Measurements from ENCODE around the gene TPSD1.
"Not testable (repeated sequence)": the region's sequence is repeated elsewhere in the genome, so short reads cannot be mapped to it uniquely, and the experiment has no call there.

Gene TPSD1

GRCh38 chr16:1249031-1249755, 6.7 kb upstream of the TPSD1 start:
- not testable (repeated sequence) for H3K9ac ChIP-seq (ENCODE audit: low read depth, low read length); DNase-seq; H4K20me1 ChIP-seq (ENCODE audit: insufficient read depth, low read length); H3K4me3 ChIP-seq (ENCODE audit: low read depth in 1 of 2, low read length in 2 of 2); H3K4me2 ChIP-seq (ENCODE audit: insufficient read depth, low read length); H3K36me3 ChIP-seq (ENCODE audit: insufficient read depth, low read length); H3K27ac ChIP-seq (ENCODE audit: low read length); H3K9me3 ChIP-seq (ENCODE audit: insufficient read depth, low read length, severe bottlenecking); H3K79me2 ChIP-seq (ENCODE audit: insufficient read depth, low read length); H3K27me3 ChIP-seq (ENCODE audit: insufficient read depth, low read length, poor library complexity); H2AFZ ChIP-seq (ENCODE audit: low read depth, low read length); H3K4me1 ChIP-seq (ENCODE audit: insufficient read depth, low read length)
- ATAC-seq (ENCODE audit: insufficient read depth, low read depth) = peak; percentile 77

GRCh38 chr16:1253701-1254364, 2.0 kb upstream of the TPSD1 start:
- H3K4me1 ChIP-seq (ENCODE audit: insufficient read depth, low read length); H3K27ac ChIP-seq (ENCODE audit: low read length); H3K4me3 ChIP-seq (ENCODE audit: low read depth in 1 of 2, low read length in 2 of 2); H3K4me2 ChIP-seq (ENCODE audit: insufficient read depth, low read length); H3K27me3 ChIP-seq (ENCODE audit: insufficient read depth, low read length, poor library complexity); H3K9me3 ChIP-seq (ENCODE audit: insufficient read depth, low read length, severe bottlenecking); H3K9ac ChIP-seq (ENCODE audit: low read depth, low read length); ATAC-seq (ENCODE audit: insufficient read depth, low read depth); H3K36me3 ChIP-seq (ENCODE audit: insufficient read depth, low read length); H4K20me1 ChIP-seq (ENCODE audit: insufficient read depth, low read length); H3K79me2 ChIP-seq (ENCODE audit: insufficient read depth, low read length); H2AFZ ChIP-seq (ENCODE audit: low read depth, low read length); DNase-seq: not testable (repeated sequence)

- H3K4me1 ChIP-seq (ENCODE audit: insufficient read depth, low read length); H2AFZ ChIP-seq (ENCODE audit: low read depth, low read length); H3K27ac ChIP-seq (ENCODE audit: low read length); H3K27me3 ChIP-seq (ENCODE audit: insufficient read depth, low read length, poor library complexity); H3K4me3 ChIP-seq (ENCODE audit: low read depth in 1 of 2, low read length in 2 of 2); H4K20me1 ChIP-seq (ENCODE audit: insufficient read depth, low read length); H3K9ac ChIP-seq (ENCODE audit: low read depth, low read length); H3K36me3 ChIP-seq (ENCODE audit: insufficient read depth, low read length); DNase-seq; H3K9me3 ChIP-seq (ENCODE audit: insufficient read depth, low read length, severe bottlenecking); ATAC-seq (ENCODE audit: insufficient read depth, low read depth); H3K79me2 ChIP-seq (ENCODE audit: insufficient read depth, low read length); H3K4me2 ChIP-seq (ENCODE audit: insufficient read depth, low read length): not testable (repeated sequence)
Measured at GRCh38 chr16:1254821-1255220, 1.0 kb upstream of the TPSD1 start.

GRCh38 chr16:1256296-1256873, 516 bp downstream of the TPSD1 start:
- H3K36me3 ChIP-seq (ENCODE audit: insufficient read depth, low read length); H3K79me2 ChIP-seq (ENCODE audit: insufficient read depth, low read length); H3K27me3 ChIP-seq (ENCODE audit: insufficient read depth, low read length, poor library complexity); H3K9ac ChIP-seq (ENCODE audit: low read depth, low read length); H3K4me3 ChIP-seq (ENCODE audit: low read depth in 1 of 2, low read length in 2 of 2); H3K27ac ChIP-seq (ENCODE audit: low read length); H3K4me2 ChIP-seq (ENCODE audit: insufficient read depth, low read length); H3K9me3 ChIP-seq (ENCODE audit: insufficient read depth, low read length, severe bottlenecking); H2AFZ ChIP-seq (ENCODE audit: low read depth, low read length); H4K20me1 ChIP-seq (ENCODE audit: insufficient read depth, low read length); ATAC-seq (ENCODE audit: insufficient read depth, low read depth); DNase-seq; H3K4me1 ChIP-seq (ENCODE audit: insufficient read depth, low read length): not testable (repeated sequence)

DNA sequence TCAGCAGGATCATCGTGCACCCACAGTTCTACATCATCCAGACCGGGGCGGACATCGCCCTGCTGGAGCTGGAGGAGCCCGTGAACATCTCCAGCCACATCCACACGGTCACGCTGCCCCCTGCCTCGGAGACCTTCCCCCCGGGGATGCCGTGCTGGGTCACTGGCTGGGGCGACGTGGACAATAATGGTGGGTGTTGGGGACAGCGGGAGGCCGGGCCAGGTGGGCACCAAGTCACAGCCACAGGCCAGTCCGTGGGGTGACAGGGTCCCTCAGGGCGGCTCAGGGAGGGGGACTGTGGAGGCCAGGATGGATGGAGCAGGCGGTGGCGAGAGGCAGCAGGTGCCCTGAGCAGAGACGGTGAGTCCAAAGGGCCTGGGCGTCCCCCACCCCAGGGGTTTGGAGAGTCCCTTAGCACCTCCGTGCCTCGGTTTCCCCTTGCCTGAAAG, 1.0 kb downstream of the TPSD1 start:
- no peak for DNase-seq
- Histone ChIP-seq H3K4me3 (ENCODE audit: low read depth in 1 of 2, low read length in 2 of 2) (no peak overlapping the region), H3K9ac (ENCODE audit: low read depth, low read length) (no peak overlapping the region), H2AFZ (ENCODE audit: low read depth, low read length) (no peak overlapping the region), H3K4me2 (ENCODE audit: insufficient read depth, low read length) (no peak overlapping the region), H3K27ac (ENCODE audit: low read length) (no peak overlapping the region), H3K27me3 (ENCODE audit: insufficient read depth, low read length, poor library complexity) (no peaks in the 10 kb centered on the region), H3K79me2 (ENCODE audit: insufficient read depth, low read length) (no peaks in the 10 kb centered on the region), H3K9me3 (ENCODE audit: insufficient read depth, low read length, severe bottlenecking) (no peaks in the 10 kb centered on the region), H3K36me3 (ENCODE audit: insufficient read depth, low read length) (no peaks in the 10 kb centered on the region), H3K4me1 (ENCODE audit: insufficient read depth, low read length) (no peaks in the 10 kb centered on the region), H4K20me1 (ENCODE audit: insufficient read depth, low read length) (no peaks in the 10 kb centered on the region)
- no peak for TF ChIP-seq EZH2 (IDR thresholded peaks at IDR 0.05; ENCODE audit: borderline replicate concordance, low read depth, low read length, severe bottlenecking)
- TF ChIP-seq, protein P1, sequence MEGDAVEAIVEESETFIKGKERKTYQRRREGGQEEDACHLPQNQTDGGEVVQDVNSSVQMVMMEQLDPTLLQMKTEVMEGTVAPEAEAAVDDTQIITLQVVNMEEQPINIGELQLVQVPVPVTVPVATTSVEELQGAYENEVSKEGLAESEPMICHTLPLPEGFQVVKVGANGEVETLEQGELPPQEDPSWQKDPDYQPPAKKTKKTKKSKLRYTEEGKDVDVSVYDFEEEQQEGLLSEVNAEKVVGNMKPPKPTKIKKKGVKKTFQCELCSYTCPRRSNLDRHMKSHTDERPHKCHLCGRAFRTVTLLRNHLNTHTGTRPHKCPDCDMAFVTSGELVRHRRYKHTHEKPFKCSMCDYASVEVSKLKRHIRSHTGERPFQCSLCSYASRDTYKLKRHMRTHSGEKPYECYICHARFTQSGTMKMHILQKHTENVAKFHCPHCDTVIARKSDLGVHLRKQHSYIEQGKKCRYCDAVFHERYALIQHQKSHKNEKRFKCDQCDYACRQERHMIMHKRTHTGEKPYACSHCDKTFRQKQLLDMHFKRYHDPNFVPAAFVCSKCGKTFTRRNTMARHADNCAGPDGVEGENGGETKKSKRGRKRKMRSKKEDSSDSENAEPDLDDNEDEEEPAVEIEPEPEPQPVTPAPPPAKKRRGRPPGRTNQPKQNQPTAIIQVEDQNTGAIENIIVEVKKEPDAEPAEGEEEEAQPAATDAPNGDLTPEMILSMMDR (IDR thresholded peaks at IDR 0.05; ENCODE audit: borderline replicate concordance, extremely low read depth, low read length, poor library complexity, severe bottlenecking) = no peak
- ATAC-seq (ENCODE audit: insufficient read depth, low read depth) = no peak
